Neural cell (in vitro differentiated cells): ENCODE measurements around the gene NHERF1. TPM values are rescaled to one million over a fixed set of nuclear protein-coding genes. Genes with fewer than 3 reads are reported as not detected.

ENCODE experiments used
- H2AFZ ChIP-seq: fragments of 200-600, 300-800 bp; sonication (generic), shearing (Covaris generic); 2 replicates; pipeline ENCODE4 v1.6.0; 2014; ENCODE audit warnings: low read depth, mild to moderate bottlenecking, antibody characterized with exemption, low read length, moderate library complexity
- H3F3A ChIP-seq: fragments of 200-600 bp; shearing (Covaris generic); 2 replicates; pipeline ENCODE4 v1.6.1; 2016; ENCODE audit warnings: mild to moderate bottlenecking, moderate library complexity, mixed read lengths, antibody characterized with exemption, low read length; ENCODE audit not compliant: insufficient read depth, poor library complexity, severe bottlenecking
- H3K27ac ChIP-seq: fragments of 200-600, 300-800 bp; sonication (generic), shearing (Covaris generic); 2 replicates; pipeline ENCODE4 v1.5.1; 2014; ENCODE audit warnings: mild to moderate bottlenecking, low read length, moderate library complexity
- H3K27me3 ChIP-seq: fragments of 300-800, 200-600 bp; sonication (generic), shearing (Covaris generic); 2 replicates; pipeline ENCODE4 v1.6.0; 2014; ENCODE audit warnings: mild to moderate bottlenecking, low read depth, low read length, moderate library complexity; ENCODE audit not compliant: insufficient read depth
- H3K36me3 ChIP-seq: fragments of 300-800, 200-600 bp; sonication (generic), shearing (Covaris generic); 2 replicates; pipeline ENCODE4 v1.5.1; 2014; ENCODE audit warnings: mild to moderate bottlenecking, antibody characterized with exemption, low read length, moderate library complexity; ENCODE audit not compliant: insufficient read depth
- H3K4me2 ChIP-seq: fragments of 300-800, 200-600 bp; sonication (generic), shearing (Covaris generic); 2 replicates; pipeline ENCODE4 v1.6.0; 2014; ENCODE audit warnings: mild to moderate bottlenecking, low read length
- H3K4me3 ChIP-seq: fragments of 300-800, 200-600 bp; sonication (generic), shearing (Covaris generic); 2 replicates; pipeline ENCODE4 v1.5.1; 2014; ENCODE audit warnings: mild to moderate bottlenecking, low read length, moderate library complexity
- H3K79me2 ChIP-seq: fragments of 200-600 bp; shearing (Covaris generic); replicated peaks from 2 replicates; pipeline ENCODE4 v1.6.0; 2014; ENCODE audit warnings: mild to moderate bottlenecking, low read length, moderate library complexity; ENCODE audit not compliant: insufficient read depth
- H3K9ac ChIP-seq: fragments of 300-800, 200-600 bp; sonication (generic), shearing (Covaris generic); 2 replicates; pipeline ENCODE4 v1.6.1; 2016; ENCODE audit warnings: mild to moderate bottlenecking, low read length, mixed read lengths
- H3K9me2 ChIP-seq: fragments of 200-600 bp; shearing (Covaris generic); 2 replicates; pipeline ENCODE4 v1.6.1; 2016; ENCODE audit warnings: mild to moderate bottlenecking, low read length, mixed read lengths; ENCODE audit not compliant: insufficient read depth
- H3K9me3 ChIP-seq: fragments of 200-600, 300-800 bp; sonication (generic), shearing (Covaris generic); 2 replicates; pipeline ENCODE4 v1.6.1; 2016; ENCODE audit warnings: mild to moderate bottlenecking, mixed run types, low read length, moderate library complexity, mixed read lengths
- H4K20me1 ChIP-seq: fragments of 200-600 bp; shearing (Covaris generic); 2 replicates; pipeline ENCODE4 v1.6.1; 2016; ENCODE audit warnings: mild to moderate bottlenecking, mixed run types; ENCODE audit not compliant: insufficient read depth
- EP300 ChIP-seq: fragments of 450-650 bp; conservative IDR thresholded peaks from 2 replicates; pipeline ENCODE4 v1.6.1; 2014; ENCODE audit warnings: antibody characterized with exemption, mild to moderate bottlenecking, moderate library complexity; ENCODE audit not compliant: poor library complexity, severe bottlenecking
- EZH2 ChIP-seq: fragments of 200-600, 300-800 bp; shearing (Covaris generic), sonication (generic); IDR thresholded peaks from 2 replicates; pipeline ENCODE4 v1.6.1; 2014; ENCODE audit warnings: antibody characterized with exemption, low read length, borderline replicate concordance, mild to moderate bottlenecking; ENCODE audit not compliant: insufficient read depth, poor library complexity, severe bottlenecking
- MXI1 ChIP-seq: fragments of 450-650 bp; conservative IDR thresholded peaks from 2 replicates; pipeline ENCODE4 v1.6.1; 2014; ENCODE audit warnings: antibody characterized with exemption, mild to moderate bottlenecking; ENCODE audit not compliant: poor library complexity, severe bottlenecking
- POLR2AphosphoS5 ChIP-seq: IDR thresholded peaks from 2 replicates; pipeline ENCODE4 v1.6.1; 2012
- RAD21 ChIP-seq: fragments of 450-650 bp; conservative IDR thresholded peaks from 2 replicates; pipeline ENCODE4 v1.6.1; 2014; ENCODE audit warnings: antibody characterized with exemption, mild to moderate bottlenecking, moderate library complexity
- SMC3 ChIP-seq: fragments of 450-650 bp; conservative IDR thresholded peaks from 2 replicates; pipeline ENCODE4 v1.6.1; 2014; ENCODE audit warnings: antibody characterized with exemption, mild to moderate bottlenecking, moderate library complexity; ENCODE audit not compliant: poor library complexity
- TAF1 ChIP-seq: IDR thresholded peaks from 2 replicates; pipeline ENCODE4 v1.6.1; 2012; ENCODE audit warnings: low read depth
- polyA plus RNA-seq: library from polyadenylated mRNA; depleted of rRNA; stranded (reverse); fragments of >200 nt; gene quantifications from 2 replicates; pipeline ENCODE4 v1.2.3, GENCODE V29; 2014
- TF ChIP-seq, protein P1 (sequence below): fragments of 450-650 bp; IDR thresholded peaks from 2 replicates; pipeline ENCODE4 v1.5.1; 2014; ENCODE audit warnings: antibody characterized with exemption, mild to moderate bottlenecking, moderate library complexity; ENCODE audit not compliant: poor library complexity, severe bottlenecking
- TF ChIP-seq, protein P2 (sequence below): IDR thresholded peaks from 2 replicates; pipeline ENCODE4 v1.6.1; 2012; ENCODE audit warnings: borderline replicate concordance

Gene NHERF1
- polyA plus RNA-seq, 1 donor from 2014 or later, result 0.51 TPM

DNA sequence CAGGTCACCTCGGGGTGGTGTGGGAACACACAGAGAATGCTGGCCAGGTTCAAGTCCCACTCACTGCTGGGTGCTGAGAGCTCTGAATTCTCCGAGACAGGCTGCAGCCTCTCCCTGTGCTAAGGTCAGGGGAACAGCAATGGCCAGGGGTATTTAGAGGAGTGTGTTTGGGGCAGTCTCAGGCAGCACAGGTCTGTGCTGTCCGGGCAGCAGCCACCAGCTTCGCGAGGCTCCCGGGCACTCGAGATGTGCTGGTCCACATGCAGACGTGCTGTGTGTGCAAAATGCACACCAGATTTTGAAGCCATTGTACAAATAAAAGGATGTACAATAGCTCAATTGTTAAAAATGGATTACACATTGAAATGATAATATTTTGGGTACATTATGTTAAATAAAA lies 7.1 kb downstream of the NHERF1 start:
- H3K9me2 ChIP-seq, result no peaks in the 10 kb centered on the region
- no peaks in the 10 kb centered on the region for H3K9me3 ChIP-seq
- H3K9ac ChIP-seq, result no peak overlapping the region
- H3K36me3 ChIP-seq, result no peaks in the 10 kb centered on the region
- H3K27me3 ChIP-seq, result no peaks in the 10 kb centered on the region
- TF ChIP-seq SMC3, result no peak
- no peak for TF ChIP-seq EZH2
- TF ChIP-seq, protein P1, sequence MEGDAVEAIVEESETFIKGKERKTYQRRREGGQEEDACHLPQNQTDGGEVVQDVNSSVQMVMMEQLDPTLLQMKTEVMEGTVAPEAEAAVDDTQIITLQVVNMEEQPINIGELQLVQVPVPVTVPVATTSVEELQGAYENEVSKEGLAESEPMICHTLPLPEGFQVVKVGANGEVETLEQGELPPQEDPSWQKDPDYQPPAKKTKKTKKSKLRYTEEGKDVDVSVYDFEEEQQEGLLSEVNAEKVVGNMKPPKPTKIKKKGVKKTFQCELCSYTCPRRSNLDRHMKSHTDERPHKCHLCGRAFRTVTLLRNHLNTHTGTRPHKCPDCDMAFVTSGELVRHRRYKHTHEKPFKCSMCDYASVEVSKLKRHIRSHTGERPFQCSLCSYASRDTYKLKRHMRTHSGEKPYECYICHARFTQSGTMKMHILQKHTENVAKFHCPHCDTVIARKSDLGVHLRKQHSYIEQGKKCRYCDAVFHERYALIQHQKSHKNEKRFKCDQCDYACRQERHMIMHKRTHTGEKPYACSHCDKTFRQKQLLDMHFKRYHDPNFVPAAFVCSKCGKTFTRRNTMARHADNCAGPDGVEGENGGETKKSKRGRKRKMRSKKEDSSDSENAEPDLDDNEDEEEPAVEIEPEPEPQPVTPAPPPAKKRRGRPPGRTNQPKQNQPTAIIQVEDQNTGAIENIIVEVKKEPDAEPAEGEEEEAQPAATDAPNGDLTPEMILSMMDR, result no peak
- TF ChIP-seq EP300, result no peak
- TF ChIP-seq, protein P2, sequence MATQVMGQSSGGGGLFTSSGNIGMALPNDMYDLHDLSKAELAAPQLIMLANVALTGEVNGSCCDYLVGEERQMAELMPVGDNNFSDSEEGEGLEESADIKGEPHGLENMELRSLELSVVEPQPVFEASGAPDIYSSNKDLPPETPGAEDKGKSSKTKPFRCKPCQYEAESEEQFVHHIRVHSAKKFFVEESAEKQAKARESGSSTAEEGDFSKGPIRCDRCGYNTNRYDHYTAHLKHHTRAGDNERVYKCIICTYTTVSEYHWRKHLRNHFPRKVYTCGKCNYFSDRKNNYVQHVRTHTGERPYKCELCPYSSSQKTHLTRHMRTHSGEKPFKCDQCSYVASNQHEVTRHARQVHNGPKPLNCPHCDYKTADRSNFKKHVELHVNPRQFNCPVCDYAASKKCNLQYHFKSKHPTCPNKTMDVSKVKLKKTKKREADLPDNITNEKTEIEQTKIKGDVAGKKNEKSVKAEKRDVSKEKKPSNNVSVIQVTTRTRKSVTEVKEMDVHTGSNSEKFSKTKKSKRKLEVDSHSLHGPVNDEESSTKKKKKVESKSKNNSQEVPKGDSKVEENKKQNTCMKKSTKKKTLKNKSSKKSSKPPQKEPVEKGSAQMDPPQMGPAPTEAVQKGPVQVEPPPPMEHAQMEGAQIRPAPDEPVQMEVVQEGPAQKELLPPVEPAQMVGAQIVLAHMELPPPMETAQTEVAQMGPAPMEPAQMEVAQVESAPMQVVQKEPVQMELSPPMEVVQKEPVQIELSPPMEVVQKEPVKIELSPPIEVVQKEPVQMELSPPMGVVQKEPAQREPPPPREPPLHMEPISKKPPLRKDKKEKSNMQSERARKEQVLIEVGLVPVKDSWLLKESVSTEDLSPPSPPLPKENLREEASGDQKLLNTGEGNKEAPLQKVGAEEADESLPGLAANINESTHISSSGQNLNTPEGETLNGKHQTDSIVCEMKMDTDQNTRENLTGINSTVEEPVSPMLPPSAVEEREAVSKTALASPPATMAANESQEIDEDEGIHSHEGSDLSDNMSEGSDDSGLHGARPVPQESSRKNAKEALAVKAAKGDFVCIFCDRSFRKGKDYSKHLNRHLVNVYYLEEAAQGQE, result no peak
- no peak for TF ChIP-seq RAD21
- no peak for TF ChIP-seq MXI1
- TF ChIP-seq POLR2AphosphoS5, result no peak
- TF ChIP-seq TAF1, result no peak
- H3K4me2 ChIP-seq, result no peak overlapping the region
- no peaks in the 10 kb centered on the region for H3F3A ChIP-seq
- H4K20me1 ChIP-seq, result no peaks in the 10 kb centered on the region
- no peak overlapping the region for H2AFZ ChIP-seq
- no peak overlapping the region for H3K4me3 ChIP-seq
- no peak overlapping the region for H3K27ac ChIP-seq
- H3K79me2 ChIP-seq, result no peaks in the 10 kb centered on the region

DNA sequence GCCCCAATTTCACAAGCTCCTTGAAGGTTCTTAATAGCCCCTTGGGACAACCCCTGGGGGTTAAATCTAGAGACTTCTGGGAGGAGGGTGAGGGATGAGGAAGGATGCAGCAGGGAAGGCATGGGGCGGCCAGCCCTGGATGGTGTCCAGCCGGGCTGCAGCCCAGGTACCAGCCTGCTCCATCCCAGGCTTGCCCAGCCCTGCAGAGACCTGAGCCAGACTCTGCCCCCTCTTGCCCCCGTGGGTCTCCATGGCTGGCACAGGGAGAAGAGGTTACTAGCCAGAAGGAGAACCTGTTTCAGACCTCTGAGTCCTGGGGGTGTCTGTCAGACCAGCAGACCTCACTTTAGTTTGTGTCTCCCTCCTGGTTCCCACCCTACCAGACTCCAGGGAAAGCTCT lies 8.5 kb downstream of the NHERF1 start:
- no peaks in the 10 kb centered on the region for H3K79me2 ChIP-seq
- no peak overlapping the region for H3K9ac ChIP-seq
- no peaks in the 10 kb centered on the region for H3F3A ChIP-seq
- no peak overlapping the region for H3K4me2 ChIP-seq
- TF ChIP-seq, protein P2, result no peak
- no peak for TF ChIP-seq EP300
- TF ChIP-seq, protein P1, result no peak
- no peak for TF ChIP-seq MXI1
- TF ChIP-seq SMC3, result no peak
- TF ChIP-seq POLR2AphosphoS5, result no peak
- TF ChIP-seq EZH2, result no peak
- TF ChIP-seq RAD21, result no peak
- no peak for TF ChIP-seq TAF1
- no peak overlapping the region for H3K27ac ChIP-seq
- no peaks in the 10 kb centered on the region for H3K36me3 ChIP-seq
- H2AFZ ChIP-seq, result no peak overlapping the region
- H3K4me3 ChIP-seq, result no peak overlapping the region
- H3K9me3 ChIP-seq, result no peaks in the 10 kb centered on the region
- H3K9me2 ChIP-seq, result no peaks in the 10 kb centered on the region
- no peaks in the 10 kb centered on the region for H4K20me1 ChIP-seq
- H3K27me3 ChIP-seq, result no peaks in the 10 kb centered on the region
